DND-41 (cell line): ENCODE measurements around the gene STAG1.

Source experiments
- ATAC-seq: fragments of 200-7000 bp; cut with Tn5 transposase; 3 replicates; pipeline ENCODE4 v1.9.1; 2021; ENCODE audit warnings: low read depth; ENCODE audit not compliant: insufficient read depth
- DNase-seq: peaks from one replicate; pipeline ENCODE4 v3.0.0-alpha.2; 2020
- H2AFZ ChIP-seq: 2 replicates; pipeline ENCODE4 v1.6.0; 2012; ENCODE audit warnings: low read depth, low read length
- H3K27ac ChIP-seq: 2 replicates; pipeline ENCODE4 v1.5.1; 2012; ENCODE audit warnings: low read length, inconsistent platforms
- H3K27me3 ChIP-seq: fragments of 200-600 bp; sonication (generic); 2 replicates; pipeline ENCODE4 v1.6.0; 2012; ENCODE audit warnings: low read length, mild to moderate bottlenecking, inconsistent platforms; ENCODE audit not compliant: insufficient read depth, poor library complexity
- H3K36me3 ChIP-seq: 2 replicates; pipeline ENCODE4 v1.5.1; 2012; ENCODE audit warnings: low read length, inconsistent platforms; ENCODE audit not compliant: insufficient read depth
- H3K4me1 ChIP-seq: 2 replicates; pipeline ENCODE4 v1.5.1; 2012; ENCODE audit warnings: mild to moderate bottlenecking, low read length; ENCODE audit not compliant: insufficient read depth
- H3K4me2 ChIP-seq: 2 replicates; pipeline ENCODE4 v1.6.0; 2012; ENCODE audit warnings: mild to moderate bottlenecking, moderate library complexity, low read length, inconsistent platforms; ENCODE audit not compliant: insufficient read depth
- H3K4me3 ChIP-seq, 2 experiments: fragments of 200-600 bp in 1 of 2; shearing (Covaris generic) in 1 of 2; 2 replicates each; pipeline ENCODE4 v1.5.1; 2012 to 2016; ENCODE audit warnings: inconsistent platforms in 2 of 2, low read length in 2 of 2, mild to moderate bottlenecking in 2 of 2, low read depth in 1 of 2, moderate library complexity in 1 of 2
- H3K79me2 ChIP-seq: 2 replicates; pipeline ENCODE4 v1.6.0; 2012; ENCODE audit warnings: low read length, inconsistent platforms; ENCODE audit not compliant: insufficient read depth
- H3K9ac ChIP-seq: 2 replicates; pipeline ENCODE4 v1.6.0; 2012; ENCODE audit warnings: low read depth, mild to moderate bottlenecking, inconsistent platforms, low read length, moderate library complexity
- H3K9me3 ChIP-seq: 2 replicates; pipeline ENCODE4 v1.5.1; 2012; ENCODE audit warnings: low read length, moderate library complexity, mild to moderate bottlenecking, inconsistent platforms; ENCODE audit not compliant: insufficient read depth, severe bottlenecking
- H4K20me1 ChIP-seq: 2 replicates; pipeline ENCODE4 v1.6.0; 2012; ENCODE audit warnings: low read length; ENCODE audit not compliant: insufficient read depth
- CTCF ChIP-seq: IDR thresholded peaks from 2 replicates; pipeline ENCODE4 v1.5.1; 2012; ENCODE audit warnings: borderline replicate concordance, low read length, moderate library complexity, mild to moderate bottlenecking; ENCODE audit not compliant: poor library complexity, severe bottlenecking; ENCODE audit errors: extremely low read depth
- EZH2 ChIP-seq: IDR thresholded peaks from 3 replicates; pipeline ENCODE4 v1.6.1; 2012; ENCODE audit warnings: borderline replicate concordance, low read depth, mild to moderate bottlenecking, moderate library complexity, low read length, inconsistent platforms; ENCODE audit not compliant: severe bottlenecking

Gene STAG1

GRCh38 chr3:136584728-136585127 lies 167.4 kb downstream of the STAG1 start:
- Histone ChIP-seq H3K36me3 (peaks cover 25% of the 10 kb centered on the region), H3K27ac (no peak overlapping the region), H3K4me3 (no peak overlapping the region), H3K27me3 (no peaks in the 10 kb centered on the region), H3K79me2 (peaks cover 42% of the 10 kb centered on the region), H3K9ac (no peak overlapping the region), H4K20me1 (peaks cover 4% of the 10 kb centered on the region; the same call in 1 of the 2 replicates), H3K9me3 (no peaks in the 10 kb centered on the region), H2AFZ (no peak overlapping the region), H3K4me1 (no peaks in the 10 kb centered on the region), H3K4me2 (no peak overlapping the region)
- TF ChIP-seq CTCF (no peak), EZH2 (no peak)
- no peak for DNase-seq
- ATAC-seq, result no peak

GRCh38 chr3:136583823-136584222 lies 168.4 kb downstream of the STAG1 start:
- no peak overlapping the region for H3K4me2 ChIP-seq
- peaks cover 33% of the 10 kb centered on the region for H3K36me3 ChIP-seq
- H4K20me1 ChIP-seq, result peaks cover 4% of the 10 kb centered on the region; the same call in 1 of the 2 replicates
- no peak for DNase-seq
- H3K79me2 ChIP-seq, result peaks cover 43% of the 10 kb centered on the region
- no peaks in the 10 kb centered on the region for H3K9me3 ChIP-seq
- TF ChIP-seq CTCF (no peak), EZH2 (no peak)
- no peak for ATAC-seq
- no peak overlapping the region for H3K9ac ChIP-seq
- H3K27ac ChIP-seq, result no peak overlapping the region
- H3K27me3 ChIP-seq, result no peaks in the 10 kb centered on the region
- no peak overlapping the region for H2AFZ ChIP-seq
- H3K4me3 ChIP-seq, result no peak overlapping the region
- H3K4me1 ChIP-seq, result no peaks in the 10 kb centered on the region

GRCh38 chr3:136577791-136578190 lies 174.4 kb downstream of the STAG1 start:
- peaks cover 18% of the 10 kb centered on the region; the same call in 1 of the 2 replicates for H3K36me3 ChIP-seq
- no peaks in the 10 kb centered on the region for H3K27me3 ChIP-seq

More at GRCh38 chr3:136577791-136578190, 174.4 kb downstream of the STAG1 start:
- Histone ChIP-seq H3K4me2 (no peak overlapping the region), H3K9ac (no peak overlapping the region), H3K4me1 (no peaks in the 10 kb centered on the region), H3K9me3 (no peaks in the 10 kb centered on the region), H3K79me2 (peaks cover 35% of the 10 kb centered on the region), H4K20me1 (no peaks in the 10 kb centered on the region), H2AFZ (no peak overlapping the region), H3K4me3 (no peak overlapping the region), H3K27ac (no peak overlapping the region)
- DNase-seq (no peak), ATAC-seq (no peak)
- TF ChIP-seq CTCF, result no peak
- no peak for TF ChIP-seq EZH2
